Lung microvascular endothelial cell (primary cell): ENCODE data around the gene ATR. TPM values are rescaled to one million over a fixed set of nuclear protein-coding genes. Genes with fewer than 3 reads are reported as not detected.
A peak's percentile ranks its signal among the peaks of the same experiment; 100 is the strongest.
"Not testable (repeated sequence)": the region's sequence is repeated elsewhere in the genome, so short reads cannot be mapped to it uniquely, and the experiment has no call there.

Experiments used
- DNase-seq, 2 donors: peaks; one replicate each; pipeline versions ENCODE4 v3.0.0 to v3.0.0-alpha.2; 2010; ENCODE audit warnings: low read depth in 2 of 2
- total RNA-seq: library from RNA; depleted of rRNA; stranded (reverse); fragments of >200 nt; gene quantifications from 2 replicates; pipeline ENCODE4 v1.2.1, GENCODE V29; 2014

The ATR gene
- total RNA-seq: 13.9 and 17.3 TPM in 2 replicates

- peak; percentile 92 to 97 for DNase-seq
Measured at GRCh38 chr3:142578329-142579223, at the start of gene ATR. ATR (minus strand) TSS chr3:142578733; CDS start chr3:142578704, 29 bp downstream.

- no peak for DNase-seq
Measured at GRCh38 chr3:142626971-142627370, 48.4 kb upstream of the ATR start.

GRCh38 chr3:142625153-142625440 is 46.6 kb upstream of the ATR start:
- no peak for DNase-seq

- DNase-seq: no peak
Measured at GRCh38 chr3:142624341-142625152, 46.0 kb upstream of the ATR start.

GRCh38 chr3:142623194-142623593 is 44.7 kb upstream of the ATR start:
- no peak for DNase-seq

GRCh38 chr3:142622405-142622804 is 43.9 kb upstream of the ATR start:
- DNase-seq: no peak

GRCh38 chr3:142618917-142619461 is 40.5 kb upstream of the ATR start:
- DNase-seq: peak; percentile 16 to 37

GRCh38 chr3:142615171-142615570 is 36.6 kb upstream of the ATR start:
- DNase-seq: no peak

- no peak for DNase-seq
Measured at GRCh38 chr3:142614059-142614626, 35.6 kb upstream of the ATR start.

GRCh38 chr3:142613491-142613890 is 35.0 kb upstream of the ATR start:
- DNase-seq: no peak

- DNase-seq: no peak
Measured at GRCh38 chr3:142611206-142611605, 32.7 kb upstream of the ATR start.

- DNase-seq: no peak
Measured at GRCh38 chr3:142609136-142609535, 30.6 kb upstream of the ATR start.

GRCh38 chr3:142608631-142609030 is 30.1 kb upstream of the ATR start:
- no peak for DNase-seq

GRCh38 chr3:142604940-142605339 is 26.4 kb upstream of the ATR start:
- DNase-seq: no peak

- not testable (repeated sequence) for DNase-seq
Measured at GRCh38 chr3:142603386-142603705, 24.8 kb upstream of the ATR start.

- no peak for DNase-seq
Measured at GRCh38 chr3:142602619-142603385, 24.3 kb upstream of the ATR start.

- DNase-seq: no peak
Measured at GRCh38 chr3:142601713-142602112, 23.2 kb upstream of the ATR start.

GRCh38 chr3:142597906-142598305 is 19.4 kb upstream of the ATR start:
- no peak for DNase-seq

- no peak for DNase-seq
Measured at GRCh38 chr3:142596726-142597088, 18.2 kb upstream of the ATR start.

GRCh38 chr3:142595951-142596725 is 17.6 kb upstream of the ATR start, which contains the start of gene PLS1:
PLS1 (plus strand) TSS chr3:142596393; CDS start chr3:142664238, 67,845 bp downstream.
- DNase-seq: peak; percentile 76 to 89

- peak; percentile 27 to 50 for DNase-seq
Measured at GRCh38 chr3:142595581-142595950, 17.0 kb upstream of the ATR start.
